Body of pancreas (tissue), 4 donors: ENCODE data around the gene TMEM269. TPM values are rescaled to one million over a fixed set of nuclear protein-coding genes. Genes with fewer than 3 reads are reported as not detected.
"Not testable (repeated sequence)": the region's sequence is repeated elsewhere in the genome, so short reads cannot be mapped to it uniquely, and the experiment has no call there.

Source experiments
- ATAC-seq: fragments of 150-250 bp; one replicate; pipeline ENCODE4 v1.9.1; 2016
- DNase-seq, 4 donors: peaks; one replicate each; pipeline ENCODE4 v3.0.0-alpha.2; 2019
- H3K27ac ChIP-seq, 4 donors: fragments of 200-600 bp; sonication (generic); 1 replicate in 3 of 4; 2 replicates in 1 of 4; pipeline versions ENCODE4 v1.5.1 to v1.6.1; 2016 to 2019; ENCODE audit warnings: mild to moderate bottlenecking in 1 of 4, mixed read lengths in 1 of 4, moderate library complexity in 1 of 4
- H3K27me3 ChIP-seq, 2 donors: fragments of 200-600 bp; sonication (generic); one replicate each; pipeline ENCODE4 v1.6.0; 2016; ENCODE audit warnings: mild to moderate bottlenecking in 1 of 2
- H3K36me3 ChIP-seq, 2 donors: fragments of 200-600 bp; sonication (generic); replicated peaks in 1 of 2; 2 replicates each; pipeline ENCODE4 v1.5.1; 2016; ENCODE audit warnings: low read depth in 2 of 2; ENCODE audit not compliant: insufficient read depth in 1 of 2
- H3K4me1 ChIP-seq: fragments of 200-600 bp; sonication (generic); one replicate; pipeline ENCODE4 v1.6.0; 2016
- H3K4me3 ChIP-seq, 2 donors: fragments of 200-600 bp; sonication (generic); 1 replicate in 1 of 2; 2 replicates in 1 of 2; pipeline ENCODE4 v1.5.1; 2016 to 2019
- H3K9me3 ChIP-seq, 3 donors: fragments of 200-600 bp; sonication (generic); 1 replicate in 2 of 3; 2 replicates in 1 of 3; pipeline ENCODE4 v1.5.1; 2016
- POLR2A ChIP-seq, 3 donors: fragments of 450-650 bp; IDR thresholded peaks; one replicate each; pipeline ENCODE4 v1.6.1; 2016; ENCODE audit warnings: antibody characterized with exemption in 3 of 3, mild to moderate bottlenecking in 2 of 3
- WGBS, 2 donors: methylation state at CpG; one replicate each; pipeline ENCODE4 v1.1.5; 2017; 5-methylcytosine and 5-hydroxymethylcytosine counted together
- intact Hi-C: fragments of 100-400 bp; cut with DNase I; formaldehyde crosslinking; loops from one replicate; pipeline ENCODE4 v1.15.1; 2023
- total RNA-seq, 2 donors: library from RNA; depleted of rRNA; stranded (reverse); fragments of >200 nt; gene quantifications; one replicate each; pipeline ENCODE4 v1.1.0, GENCODE V29; 2016
- TF ChIP-seq, protein P1 (sequence below), 7 experiments: fragments of 450-650 bp in 4 of 7; fragments of 200-600 bp in 3 of 7; sonication (generic) in 3 of 7; IDR thresholded peaks; one replicate each; pipeline ENCODE4 v1.5.1; 2016 to 2019; ENCODE audit warnings: antibody characterized with exemption in 7 of 7

TMEM269 gene
- total RNA-seq, 2 donors from 2014 or later: not detected

GRCh38 chr1:42750041-42750440 lies 34.8 kb upstream of the TMEM269 start:
- DNase-seq (no peak), ATAC-seq (no peak)
- WGBS, 2 donors: 86 to 89% methylated on average over 12 of the region's 12 CpGs
- no peaks in the 10 kb centered on the region for H3K9me3 ChIP-seq
- H3K4me1 ChIP-seq: no peaks in the 10 kb centered on the region
- intact Hi-C loops: no loop called here
- H3K27me3 ChIP-seq: no peaks in the 10 kb centered on the region
- no peak overlapping the region for H3K27ac ChIP-seq
- H3K4me3 ChIP-seq: no peak overlapping the region
- H3K36me3 ChIP-seq: peaks cover 4 to 13% of the 10 kb centered on the region in 2 donors
- no peak for TF ChIP-seq POLR2A (IDR thresholded peaks at IDR 0.05)
- TF ChIP-seq, protein P1, sequence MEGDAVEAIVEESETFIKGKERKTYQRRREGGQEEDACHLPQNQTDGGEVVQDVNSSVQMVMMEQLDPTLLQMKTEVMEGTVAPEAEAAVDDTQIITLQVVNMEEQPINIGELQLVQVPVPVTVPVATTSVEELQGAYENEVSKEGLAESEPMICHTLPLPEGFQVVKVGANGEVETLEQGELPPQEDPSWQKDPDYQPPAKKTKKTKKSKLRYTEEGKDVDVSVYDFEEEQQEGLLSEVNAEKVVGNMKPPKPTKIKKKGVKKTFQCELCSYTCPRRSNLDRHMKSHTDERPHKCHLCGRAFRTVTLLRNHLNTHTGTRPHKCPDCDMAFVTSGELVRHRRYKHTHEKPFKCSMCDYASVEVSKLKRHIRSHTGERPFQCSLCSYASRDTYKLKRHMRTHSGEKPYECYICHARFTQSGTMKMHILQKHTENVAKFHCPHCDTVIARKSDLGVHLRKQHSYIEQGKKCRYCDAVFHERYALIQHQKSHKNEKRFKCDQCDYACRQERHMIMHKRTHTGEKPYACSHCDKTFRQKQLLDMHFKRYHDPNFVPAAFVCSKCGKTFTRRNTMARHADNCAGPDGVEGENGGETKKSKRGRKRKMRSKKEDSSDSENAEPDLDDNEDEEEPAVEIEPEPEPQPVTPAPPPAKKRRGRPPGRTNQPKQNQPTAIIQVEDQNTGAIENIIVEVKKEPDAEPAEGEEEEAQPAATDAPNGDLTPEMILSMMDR (IDR thresholded peaks at IDR 0.05): no peak

- H3K27ac ChIP-seq, H3K27me3 ChIP-seq, H3K4me3 ChIP-seq, H3K4me1 ChIP-seq, DNase-seq, H3K9me3 ChIP-seq, ATAC-seq, intact Hi-C loops: not testable (repeated sequence)
- 93 to 99% methylated on average over 8 of the region's 8 CpGs for WGBS, 2 donors
- H3K36me3 ChIP-seq: peaks cover 4 to 15% of the 10 kb centered on the region in 2 donors
Measured at GRCh38 chr1:42751511-42752070, 33.2 kb upstream of the TMEM269 start.

DNA sequence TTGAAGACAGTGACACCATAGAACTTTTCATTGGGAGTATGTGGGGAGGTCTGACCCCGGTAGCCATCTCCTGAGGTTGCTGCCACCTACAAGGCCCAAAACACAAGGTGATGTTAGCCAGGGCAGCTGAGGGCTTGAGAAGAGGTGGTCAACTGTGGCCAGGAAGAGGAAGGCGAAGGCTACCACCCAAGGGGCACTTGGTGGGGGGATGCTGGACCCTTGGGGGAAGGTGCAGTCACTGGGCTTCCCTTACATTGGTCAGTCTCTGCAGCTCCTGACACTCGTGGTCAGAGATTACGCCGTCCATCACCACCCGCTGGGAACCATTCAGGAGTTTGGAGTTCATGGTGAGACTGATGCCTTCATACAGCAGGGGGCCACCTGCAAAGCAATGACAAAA lies 32.5 kb upstream of the TMEM269 start:
- Histone ChIP-seq H3K4me3 (no peak overlapping the region), H3K27me3 (no peaks in the 10 kb centered on the region), H3K9me3 (no peaks in the 10 kb centered on the region), H3K36me3 (peaks cover 4 to 13% of the 10 kb centered on the region in 2 donors), H3K4me1 (no peaks in the 10 kb centered on the region), H3K27ac (no peak overlapping the region)
- ATAC-seq: no peak
- no peak for TF ChIP-seq POLR2A (IDR thresholded peaks at IDR 0.05)
- TF ChIP-seq, protein P1 (IDR thresholded peaks at IDR 0.05): no peak
- 95 to 96% methylated on average over 5 to 6 of the region's 6 CpGs for WGBS, 2 donors
- no peak for DNase-seq
- intact Hi-C loops: no loop called here

GRCh38 chr1:42753070-42753469 lies 31.7 kb upstream of the TMEM269 start:
- Histone ChIP-seq H3K4me1 (no peaks in the 10 kb centered on the region), H3K9me3 (no peaks in the 10 kb centered on the region), H3K27me3 (no peaks in the 10 kb centered on the region), H3K36me3 (peaks cover 4 to 15% of the 10 kb centered on the region in 2 donors), H3K27ac (no peak overlapping the region), H3K4me3 (no peak overlapping the region)
- no peak for TF ChIP-seq POLR2A (IDR thresholded peaks at IDR 0.05)
- TF ChIP-seq, protein P1 (IDR thresholded peaks at IDR 0.05): no peak
- WGBS, 2 donors: 73 to 78% methylated on average over 1 of the region's 1 CpG
- no peak for DNase-seq
- ATAC-seq: no peak
- intact Hi-C loops: no loop called here

GRCh38 chr1:42756956-42757891 lies 27.6 kb upstream of the TMEM269 start:
- no peak overlapping the region for H3K27ac ChIP-seq
- peak; percentile 75 for ATAC-seq
- H3K4me1 ChIP-seq: no peaks in the 10 kb centered on the region
- intact Hi-C loops: no loop called here
- H3K36me3 ChIP-seq: peaks cover 4 to 12% of the 10 kb centered on the region in 2 donors
- no peak overlapping the region for H3K4me3 ChIP-seq
- H3K9me3 ChIP-seq: no peaks in the 10 kb centered on the region
- no peak for TF ChIP-seq POLR2A (IDR thresholded peaks at IDR 0.05)
- TF ChIP-seq, protein P1 (IDR thresholded peaks at IDR 0.05): peak; percentile 20 to 65 (median 61)
- peak in 3 of 4 donors; percentile 21 to 43 (median 23) for DNase-seq
- WGBS, 2 donors: 74 to 78% methylated on average over 17 of the region's 17 CpGs
- H3K27me3 ChIP-seq: no peaks in the 10 kb centered on the region
